GM21576 (cell line): ENCODE results near the gene ULK2.

Source experiments
- ATAC-seq: cut with Tn5 transposase; IDR thresholded peaks from one replicate; pipeline ENCODE4 v1.9.1; 2021; ENCODE audit warnings: mild to moderate bottlenecking, moderate library complexity; ENCODE audit not compliant: unreplicated experiment

The ULK2 gene

GRCh38 chr17:19729900-19730299 lies 137.8 kb downstream of the ULK2 start:
- no peak for ATAC-seq

GRCh38 chr17:19728084-19728495 lies 139.6 kb downstream of the ULK2 start:
- no peak for ATAC-seq

- no peak for ATAC-seq
Observed at GRCh38 chr17:19727501-19728078, 140.1 kb downstream of the ULK2 start.

- no peak for ATAC-seq
Observed at GRCh38 chr17:19726631-19727376, 140.9 kb downstream of the ULK2 start.

- no peak for ATAC-seq
Observed at GRCh38 chr17:19725486-19725885, 142.2 kb downstream of the ULK2 start.

GRCh38 chr17:19724501-19725420 lies 143.0 kb downstream of the ULK2 start:
- ATAC-seq = no peak

- ATAC-seq = no peak
Observed at GRCh38 chr17:19723964-19724363, 143.8 kb downstream of the ULK2 start.
